GM21717 (cell line): ENCODE measurements around the gene DCDC2.
"Not testable (repeated sequence)": the region's sequence is repeated elsewhere in the genome, so short reads cannot be mapped to it uniquely, and the experiment has no call there.

Source experiments
- ATAC-seq: cut with Tn5 transposase; IDR thresholded peaks from one replicate; pipeline ENCODE4 v1.9.1; 2021; ENCODE audit warnings: mild to moderate bottlenecking, moderate library complexity; ENCODE audit not compliant: unreplicated experiment

DCDC2 gene

DNA sequence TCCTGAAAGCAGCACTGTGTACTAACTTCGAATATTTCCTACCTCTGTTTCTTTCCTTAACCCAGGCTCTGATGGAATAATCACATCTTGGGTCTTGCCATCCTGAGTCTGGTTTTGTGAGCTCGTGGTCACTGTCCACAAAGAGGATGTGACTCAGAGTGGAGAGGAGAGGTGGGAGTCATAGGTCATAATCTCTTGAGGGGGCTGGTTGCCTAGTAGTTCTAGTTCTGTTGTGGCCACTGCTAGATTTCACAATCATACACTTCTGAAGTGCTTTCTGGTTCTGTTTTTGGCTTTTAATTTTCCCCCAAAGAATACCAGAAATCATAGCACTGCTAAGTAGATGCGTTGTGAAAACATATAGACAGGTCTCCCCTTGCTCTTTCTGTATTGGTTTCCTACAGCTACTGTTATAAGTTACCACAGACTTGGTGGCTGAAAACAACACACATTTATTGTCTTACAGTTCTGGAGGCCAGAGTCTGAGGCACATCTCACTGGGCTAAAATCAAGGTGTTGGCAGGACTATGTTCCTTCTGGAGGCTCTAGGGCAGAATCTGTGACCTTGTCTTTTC, 129.1 kb downstream of the DCDC2 start:
- peak; percentile 68 for ATAC-seq

DNA sequence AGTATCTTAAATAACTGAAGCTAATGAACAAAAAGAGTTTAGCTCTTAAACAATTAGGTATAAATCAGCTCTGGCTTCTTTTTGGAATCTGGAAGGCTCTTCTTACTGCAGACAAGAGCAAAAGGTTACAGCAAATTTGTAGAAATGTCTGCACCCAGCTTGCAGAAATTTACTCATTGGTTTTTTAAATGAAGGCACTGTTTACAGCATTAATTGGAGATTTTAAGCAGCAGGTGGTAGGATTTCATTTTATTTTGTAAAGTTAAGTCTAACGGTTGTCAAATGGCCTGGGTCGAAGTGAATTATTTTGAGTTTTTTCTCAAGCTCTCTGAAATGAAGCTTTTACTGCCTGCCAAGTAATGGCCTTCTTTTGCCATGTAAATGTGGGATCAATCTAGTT, 129.7 kb downstream of the DCDC2 start:
- no peak for ATAC-seq

DNA sequence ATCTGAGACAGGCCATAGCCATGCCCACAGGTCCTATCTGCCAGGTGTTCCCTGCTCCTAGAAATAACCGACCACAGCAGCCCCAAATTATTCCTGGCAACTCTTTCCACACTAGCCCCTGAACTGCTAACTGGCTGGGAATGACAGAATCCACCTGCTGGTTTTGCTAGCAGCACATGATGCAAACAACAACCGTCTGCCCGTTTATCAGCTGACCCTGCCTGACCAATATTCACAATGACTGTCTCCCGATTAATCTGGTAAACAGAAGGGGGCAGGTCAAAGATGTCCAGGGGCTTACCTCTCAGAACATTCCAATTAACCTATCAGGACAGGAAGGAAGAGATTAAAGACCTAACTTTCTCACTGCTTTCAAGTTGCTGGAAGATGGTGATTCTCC, 130.3 kb downstream of the DCDC2 start:
- ATAC-seq, result no peak

DNA sequence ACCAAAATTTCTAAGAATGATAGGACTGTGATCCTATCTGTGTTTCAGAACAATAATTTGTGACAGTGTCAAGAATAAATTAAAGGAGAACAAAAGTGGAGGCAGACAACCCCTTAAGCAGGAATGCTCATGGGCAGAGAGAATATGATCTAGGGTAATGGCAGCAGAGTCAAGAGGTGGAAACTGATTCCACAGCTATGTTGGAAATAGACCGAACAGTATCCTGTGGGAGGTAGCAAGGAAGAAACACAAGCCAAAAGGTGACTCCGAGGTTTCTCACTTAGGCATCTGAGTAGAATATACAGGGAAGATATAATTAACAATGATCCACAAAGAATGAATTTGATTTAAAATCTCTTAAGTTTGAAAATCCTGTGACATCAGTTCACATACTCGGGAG, 131.3 kb downstream of the DCDC2 start:
- ATAC-seq, result no peak

DNA sequence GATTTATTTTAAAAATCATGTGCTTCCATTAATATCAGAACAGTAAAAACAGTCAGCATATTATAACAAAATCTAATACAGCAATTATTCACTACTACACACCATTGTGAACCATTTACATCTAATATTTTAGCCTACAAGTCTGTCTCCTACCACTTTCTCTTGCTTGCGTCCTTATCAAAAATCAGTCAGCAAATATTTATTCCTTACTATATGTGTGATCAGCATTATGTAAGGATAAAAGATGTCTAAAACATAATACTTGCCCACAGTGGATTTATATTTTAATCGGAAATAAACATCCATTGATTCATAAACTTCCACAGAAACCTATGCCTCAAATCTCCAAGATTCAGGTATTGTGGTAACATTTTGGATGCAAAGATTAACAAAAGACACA, 132.0 kb downstream of the DCDC2 start:
- no peak for ATAC-seq

DNA sequence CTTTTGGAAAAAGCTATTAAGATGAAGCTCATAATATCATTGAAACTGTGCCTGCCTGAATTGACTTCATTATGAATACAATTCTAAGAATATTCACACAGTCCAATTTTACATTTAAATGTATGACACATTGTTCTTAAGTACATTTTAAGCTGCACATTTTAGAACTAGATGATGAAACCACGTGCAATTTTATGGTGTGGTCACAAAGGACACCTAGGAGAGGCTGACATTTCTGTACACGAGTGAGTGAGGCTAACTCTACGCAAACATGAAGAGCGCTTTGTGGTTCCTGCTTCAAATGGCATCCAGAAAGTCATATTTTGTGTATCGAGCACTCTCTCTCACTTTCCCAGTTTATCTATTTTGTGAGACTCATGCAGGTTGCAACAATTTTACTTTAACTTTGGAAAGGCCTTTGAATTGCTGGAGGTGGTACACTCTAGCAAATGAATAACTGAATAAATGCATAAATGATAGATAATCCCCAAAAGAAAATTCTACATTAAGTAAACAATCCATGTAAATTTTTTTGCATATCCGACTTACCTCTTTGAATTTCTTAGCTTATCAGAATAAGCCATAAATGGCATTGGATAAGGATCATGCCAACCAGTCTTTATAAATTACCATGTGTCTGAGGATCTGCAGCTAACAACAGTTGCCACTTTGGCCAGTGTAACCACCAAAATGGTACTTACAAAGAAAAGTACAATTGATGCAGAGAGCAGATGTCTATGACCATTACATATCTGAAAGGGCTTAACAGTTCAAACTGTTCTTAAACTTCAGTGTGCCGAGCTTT, 134.5 kb downstream of the DCDC2 start:
- ATAC-seq, result no peak

DNA sequence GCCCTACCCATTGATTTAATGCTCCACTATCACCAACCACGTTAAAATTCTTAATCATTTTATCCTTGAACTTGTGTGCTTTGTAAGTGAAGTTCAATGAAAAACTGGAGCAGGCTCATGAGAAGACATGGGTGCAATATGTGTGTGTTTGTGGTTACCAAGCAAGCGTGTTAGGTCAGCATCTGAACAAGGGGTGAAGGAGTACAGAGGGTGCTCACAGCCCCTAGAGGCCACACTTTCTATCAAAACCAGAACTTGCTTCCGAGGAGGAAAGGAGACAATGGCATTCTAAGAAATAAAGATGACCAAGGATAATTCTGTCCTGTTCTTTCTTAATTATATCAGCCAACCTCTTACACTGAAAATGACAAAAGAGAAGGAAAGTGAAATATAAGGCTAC, 138.2 kb downstream of the DCDC2 start:
- no peak for ATAC-seq

DNA sequence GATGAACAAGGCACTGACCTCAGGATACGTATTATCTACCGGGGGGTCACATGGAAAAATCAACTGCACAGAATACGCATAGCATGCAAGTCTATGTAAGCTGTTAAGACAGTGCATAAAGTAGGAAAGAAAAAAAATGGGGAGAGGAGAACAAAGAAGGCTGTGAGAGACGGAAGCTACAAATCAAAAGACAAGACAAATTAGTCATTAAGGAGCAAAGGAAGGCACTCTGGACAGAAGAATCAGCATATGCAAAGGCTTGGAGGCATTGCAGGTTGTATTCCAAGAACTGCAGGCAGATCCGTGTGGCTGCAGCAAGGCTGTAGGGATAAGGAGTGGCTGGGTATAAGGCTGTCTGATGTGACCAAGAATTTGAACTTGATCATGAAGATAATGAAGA, 142.9 kb downstream of the DCDC2 start:
- no peak for ATAC-seq

DNA sequence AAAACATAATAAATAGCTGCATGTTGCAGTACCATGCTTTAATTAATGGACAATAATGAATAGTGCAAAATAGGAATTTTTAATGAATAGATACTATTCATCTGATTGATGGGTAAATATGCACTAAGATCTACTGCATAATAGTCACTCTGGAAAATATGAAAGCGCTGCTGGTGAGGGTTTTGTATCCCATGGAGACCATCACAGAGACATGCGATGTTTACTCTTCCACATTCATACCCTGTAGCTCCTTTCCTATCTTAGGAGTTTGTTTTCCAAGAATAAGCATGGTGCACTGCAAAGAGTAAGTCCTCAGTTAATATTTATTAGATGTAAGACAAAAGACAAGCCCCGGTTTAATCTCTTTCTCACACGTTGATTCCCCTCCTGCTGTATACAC, 150.4 kb downstream of the DCDC2 start:
- ATAC-seq, result no peak

DNA sequence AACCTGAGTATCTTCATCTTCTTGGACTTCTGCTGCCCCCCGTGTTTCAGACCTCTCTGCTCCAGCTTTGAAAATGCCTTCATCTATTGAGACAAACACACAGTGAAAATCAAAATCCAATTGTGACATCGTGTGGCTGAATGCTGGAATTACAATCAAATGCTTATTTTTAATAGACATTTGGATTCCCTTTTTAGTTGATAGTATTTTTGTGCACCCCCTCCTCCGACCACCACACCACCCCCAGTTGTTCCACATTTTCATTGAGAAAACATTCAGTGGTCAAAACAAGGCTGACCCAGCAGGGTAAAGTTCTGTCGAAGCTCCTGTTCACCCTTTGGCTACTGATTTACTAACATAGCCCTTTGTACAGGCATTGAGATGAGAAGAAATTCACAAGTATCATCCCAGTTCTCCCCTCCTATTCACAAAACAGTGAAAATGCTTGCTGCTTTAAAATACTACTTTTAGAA, 152.8 kb downstream of the DCDC2 start:
- peak; percentile 56 for ATAC-seq

DNA sequence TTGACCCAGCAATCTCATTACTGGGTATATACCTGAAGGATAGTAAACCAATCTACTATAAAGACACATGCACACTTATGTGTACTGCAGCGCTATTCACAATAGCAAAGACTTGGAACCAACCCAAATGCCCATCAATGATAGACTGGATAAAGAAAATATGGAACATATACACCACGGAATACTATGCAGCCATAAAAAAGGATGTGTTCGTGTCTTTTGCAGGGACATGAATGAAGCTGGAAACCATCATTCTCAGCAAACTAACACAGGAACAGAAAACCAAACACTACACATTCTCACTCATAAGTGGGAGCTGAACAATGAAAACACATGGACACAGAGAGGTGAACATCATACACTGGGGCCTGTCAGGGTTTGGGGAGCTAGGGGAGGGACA, 153.7 kb downstream of the DCDC2 start:
- not testable (repeated sequence) for ATAC-seq

DNA sequence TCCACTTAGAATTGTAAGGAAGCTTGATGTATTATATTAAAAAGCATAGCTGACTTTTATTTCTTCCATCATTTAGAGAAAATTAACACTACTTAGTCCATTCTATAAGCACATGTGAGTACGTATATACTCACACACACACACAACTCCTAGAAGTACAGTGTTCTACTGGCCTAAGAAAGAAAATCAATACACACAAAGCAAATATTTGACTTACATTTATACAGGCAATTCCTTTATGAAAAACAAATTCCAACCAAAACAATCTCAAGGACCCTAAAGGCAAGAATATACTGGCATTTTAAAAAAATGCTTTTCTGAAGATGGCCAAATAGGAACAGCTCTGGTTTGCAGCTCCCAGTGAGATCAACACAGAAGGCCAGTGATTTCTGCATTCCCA, 160.0 kb downstream of the DCDC2 start:
- no peak for ATAC-seq

DNA sequence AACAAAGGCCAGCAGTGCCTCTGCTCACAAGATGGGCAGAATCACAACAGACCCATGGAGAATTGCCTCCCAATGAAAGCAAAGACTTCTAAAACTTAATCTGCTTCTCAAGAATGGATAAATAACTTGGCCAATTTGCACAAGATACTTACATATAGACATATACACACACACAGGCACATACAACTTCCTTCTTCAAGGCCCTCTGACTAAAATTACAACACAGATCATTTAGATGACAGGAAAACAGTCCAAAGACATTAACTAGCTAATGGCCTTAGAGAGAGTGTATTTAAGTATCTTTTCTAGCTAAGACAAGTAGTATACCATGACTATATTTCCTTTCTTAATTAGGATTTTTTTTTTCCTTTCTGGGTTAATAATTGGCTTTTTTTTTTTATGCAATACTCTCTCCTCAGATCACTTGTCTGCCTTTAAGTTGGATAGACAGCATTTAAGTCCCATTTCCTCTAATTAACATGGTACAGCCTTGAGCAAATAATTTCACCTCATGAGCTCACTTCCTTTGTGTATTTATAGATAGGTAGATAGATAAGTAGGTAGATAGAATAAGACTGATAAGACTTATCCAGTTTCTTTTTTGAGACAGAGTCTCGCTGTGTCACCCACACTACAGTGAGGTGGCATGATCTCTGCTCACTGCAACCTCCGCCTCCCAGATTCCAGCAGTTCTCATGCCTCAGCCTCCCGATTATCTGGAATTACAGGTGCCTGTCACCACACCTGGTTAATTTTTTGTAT, 161.8 kb downstream of the DCDC2 start:
- no peak for ATAC-seq

DNA sequence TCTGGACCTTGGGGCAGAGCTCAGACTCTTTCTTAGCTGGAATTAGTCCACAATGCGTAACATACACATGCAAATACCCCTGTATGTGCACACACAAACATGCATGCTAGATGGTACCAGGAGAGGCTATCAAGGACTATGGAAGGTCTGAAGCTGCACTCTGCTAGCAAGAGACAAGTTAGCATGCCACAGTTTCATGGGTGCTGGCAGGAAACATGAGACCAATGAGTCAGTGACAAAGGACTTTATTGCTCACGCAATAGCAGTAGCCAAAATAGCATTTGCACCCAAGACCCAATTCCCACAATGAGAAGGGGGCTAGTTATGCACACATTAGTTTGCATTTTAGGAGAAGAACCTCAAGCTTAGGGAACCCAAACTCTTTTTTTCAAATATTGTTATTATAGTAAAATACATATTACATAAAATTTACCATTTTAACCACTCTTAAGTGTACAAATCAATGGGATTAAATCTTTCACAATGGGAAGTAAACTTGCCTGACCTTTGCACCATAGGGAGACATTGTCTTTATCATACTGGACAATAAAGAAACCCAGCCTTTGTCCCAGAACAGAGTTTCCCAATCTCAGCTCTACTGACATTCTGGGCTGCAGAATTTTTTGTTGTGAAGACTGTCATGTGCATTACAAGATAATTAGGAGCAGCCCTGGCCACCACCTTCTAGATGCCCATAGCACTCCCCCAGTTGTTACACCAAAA, 162.7 kb downstream of the DCDC2 start:
- ATAC-seq, result no peak

DNA sequence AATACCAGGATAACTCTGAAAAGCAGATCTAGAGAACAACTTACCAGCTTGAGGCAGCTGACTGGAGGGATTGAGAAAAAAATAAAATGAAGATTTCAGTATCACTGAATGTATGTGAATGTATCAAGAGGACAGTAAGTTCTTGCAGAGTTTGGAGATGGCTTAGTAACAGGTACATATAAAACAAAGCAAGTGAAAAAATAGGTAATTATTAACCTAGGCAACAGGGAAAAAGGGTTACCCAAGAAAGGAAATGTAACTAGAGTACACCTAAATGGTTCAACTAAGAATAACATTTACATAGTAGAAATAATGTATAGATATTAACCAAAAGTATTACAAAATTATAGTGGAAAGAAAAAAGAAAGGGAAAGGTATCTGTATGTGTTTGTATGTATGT, 164.5 kb downstream of the DCDC2 start:
- no peak for ATAC-seq

DNA sequence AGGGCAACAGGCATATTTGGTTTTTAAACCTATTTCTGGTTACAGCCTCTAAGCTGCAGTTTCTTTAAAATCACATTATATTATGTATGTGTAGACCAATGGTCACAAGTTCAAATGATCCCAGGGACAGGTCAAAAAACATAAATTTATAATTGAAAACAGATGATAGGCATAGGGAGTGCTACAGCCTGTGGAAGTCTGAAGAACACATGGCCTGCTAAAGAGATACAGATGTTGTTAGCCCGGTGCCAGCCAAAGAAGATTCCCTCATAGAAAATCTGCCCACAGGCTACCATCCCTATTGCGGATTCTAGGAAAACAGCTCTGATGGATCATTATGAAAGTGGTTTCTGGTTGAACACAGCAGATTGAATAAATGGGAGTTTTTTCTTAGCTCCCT, 166.5 kb downstream of the DCDC2 start:
- ATAC-seq, result no peak

DNA sequence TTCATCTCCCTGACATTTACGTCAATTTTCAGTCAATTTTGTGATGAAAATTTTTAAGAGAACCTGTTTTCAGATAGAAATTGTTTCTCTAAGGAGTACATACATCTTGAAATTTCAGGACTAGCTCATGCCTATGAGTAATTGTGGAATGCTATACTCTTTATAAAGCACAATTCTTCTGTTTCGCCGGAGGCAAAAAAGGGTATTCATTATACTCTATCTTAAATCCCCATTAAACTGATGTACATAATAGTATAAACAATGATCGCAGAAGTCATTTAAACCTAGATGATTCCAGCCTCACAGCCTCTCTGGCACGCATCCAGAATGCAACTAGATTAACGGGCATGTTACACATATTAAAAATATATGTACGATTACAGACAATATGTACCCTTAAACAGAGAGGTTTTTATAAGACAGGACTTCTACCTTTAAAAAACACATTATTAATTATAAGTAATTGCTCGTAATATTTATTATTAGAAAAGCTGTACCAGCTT, 169.2 kb downstream of the DCDC2 start:
- no peak for ATAC-seq

DNA sequence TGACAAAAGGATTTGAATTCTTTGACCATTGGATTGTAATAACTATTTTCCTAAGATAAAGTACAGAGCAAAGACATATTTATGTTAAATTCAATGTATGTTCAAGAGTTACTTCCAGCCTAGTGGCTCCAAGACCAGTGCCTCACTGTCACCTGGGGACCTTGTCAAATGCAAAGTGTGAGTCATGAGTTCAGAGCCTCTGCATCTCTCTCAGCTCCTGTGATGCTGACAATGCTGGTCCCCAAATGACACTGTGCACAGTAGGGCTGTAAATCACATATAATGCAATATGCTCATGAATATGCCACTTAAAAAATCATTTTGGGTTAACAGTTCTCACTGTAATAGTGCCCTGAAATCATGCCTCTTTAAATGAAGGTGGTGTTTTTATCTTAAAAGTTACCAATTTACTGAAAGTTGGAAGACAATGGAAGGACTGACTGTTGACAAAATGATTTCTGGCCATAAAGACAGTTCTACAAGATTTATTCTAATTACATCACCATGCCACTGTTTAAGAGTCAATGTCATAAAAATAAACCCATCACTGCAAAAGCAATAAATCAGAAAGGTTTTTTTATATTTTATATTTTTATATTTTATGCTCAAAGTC, 169.8 kb downstream of the DCDC2 start:
- no peak for ATAC-seq

DNA sequence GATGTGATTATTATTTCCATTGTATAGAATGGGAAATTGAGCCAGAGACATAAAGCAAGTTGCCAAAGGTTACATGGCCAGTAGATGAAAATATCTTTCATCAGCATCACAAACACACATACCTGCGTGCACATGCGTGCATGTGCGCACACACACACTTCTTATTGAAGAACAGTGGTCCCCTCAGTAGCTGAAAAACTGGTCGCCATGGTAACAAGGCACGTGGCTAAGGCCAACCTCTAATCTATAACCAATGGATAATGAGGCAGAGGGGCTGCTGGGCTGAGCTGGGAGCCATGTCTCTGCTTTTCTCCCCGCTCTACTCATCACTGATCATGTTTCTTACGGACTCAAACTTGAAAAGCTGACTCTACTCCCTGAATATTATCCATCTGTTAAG, 171.5 kb downstream of the DCDC2 start:
- no peak for ATAC-seq

DNA sequence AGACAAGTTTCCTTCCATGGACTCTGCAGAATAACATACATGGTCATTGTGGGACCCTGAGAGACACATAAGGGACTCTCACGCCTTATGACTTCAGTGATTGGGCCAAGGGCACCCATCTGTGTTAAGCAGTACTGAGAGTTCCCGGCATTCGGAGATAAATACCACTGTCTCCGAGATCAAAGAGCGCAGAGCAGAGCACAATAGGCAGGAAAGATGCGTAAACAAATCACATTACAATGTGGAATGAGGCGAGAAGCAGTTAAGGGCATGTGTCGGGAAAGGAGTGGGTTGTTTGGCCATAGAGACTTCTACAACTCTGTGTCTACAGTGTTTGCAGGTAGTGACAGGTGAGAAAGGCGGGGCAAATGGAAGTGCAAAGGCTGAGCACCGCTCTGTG, 174.3 kb downstream of the DCDC2 start:
- no peak for ATAC-seq

DNA sequence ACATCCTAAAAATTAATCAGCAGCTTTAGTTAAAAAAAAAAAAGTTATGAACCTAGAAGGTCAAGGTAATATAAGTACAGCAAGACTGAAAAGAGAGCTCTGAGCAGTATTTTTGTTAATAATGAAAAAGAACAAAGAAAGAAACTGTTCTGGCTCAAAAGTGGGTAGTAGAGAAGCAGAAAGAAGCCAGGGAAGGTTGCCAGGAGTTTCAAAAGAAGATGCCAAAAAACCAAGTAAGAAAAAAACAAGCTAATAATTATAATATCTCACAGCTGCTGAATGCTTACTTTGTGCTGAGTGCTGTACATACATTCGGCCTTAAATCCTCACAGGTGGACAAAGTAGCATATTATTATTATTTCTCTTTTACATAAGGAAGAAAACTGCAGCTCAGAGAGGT, 200.0 kb downstream of the DCDC2 start:
- no peak for ATAC-seq
